Thyroid gland (tissue), 4 donors: ENCODE data around the gene SST. TPM values are rescaled to one million over a fixed set of nuclear protein-coding genes. Genes with fewer than 3 reads are reported as not detected.

Experiments
- DNase-seq, 2 donors: peaks; one replicate each; pipeline ENCODE4 v3.0.0-alpha.2; 2019
- H3K27ac ChIP-seq, 3 donors: fragments of 200-600 bp; sonication (generic); 1 replicate in 2 of 3; 2 replicates in 1 of 3; pipeline ENCODE4 v1.5.1; 2016 to 2019; ENCODE audit warnings: mild to moderate bottlenecking in 1 of 3, moderate library complexity in 1 of 3
- H3K27me3 ChIP-seq: fragments of 200-600 bp; sonication (generic); one replicate; pipeline ENCODE4 v1.5.1; 2019
- H3K36me3 ChIP-seq, 2 donors: fragments of 200-600 bp; sonication (generic); one replicate each; pipeline ENCODE4 v1.5.1; 2016 to 2019
- H3K4me1 ChIP-seq, 2 donors: fragments of 200-600 bp; sonication (generic); one replicate each; pipeline ENCODE4 v1.5.1; 2017 to 2019
- H3K4me3 ChIP-seq, 3 donors: fragments of 200-600 bp; sonication (generic); replicated peaks in 1 of 3; 1 replicate in 2 of 3; 2 replicates in 1 of 3; pipeline ENCODE4 v1.5.1; 2016; ENCODE audit warnings: mild to moderate bottlenecking in 1 of 3
- H3K9me3 ChIP-seq: fragments of 200-600 bp; sonication (generic); one replicate; pipeline ENCODE4 v1.5.1; 2017
- POLR2A ChIP-seq, 2 donors: fragments of 450-650 bp; IDR thresholded peaks; one replicate each; pipeline ENCODE4 v1.6.1; 2017; ENCODE audit warnings: antibody characterized with exemption in 2 of 2, mild to moderate bottlenecking in 2 of 2, moderate library complexity in 1 of 2
- WGBS, 2 donors: methylation state at CpG; one replicate each; pipeline ENCODE4 v1.1.5; 2017; 5-methylcytosine and 5-hydroxymethylcytosine counted together
- intact Hi-C: fragments of 100-400 bp; cut with DNase I; formaldehyde crosslinking; loops from one replicate; pipeline ENCODE4 v1.15.1; 2023
- total RNA-seq, 4 donors: library from RNA; depleted of rRNA; stranded (reverse); fragments of >200 nt; gene quantifications; one replicate each; pipeline ENCODE4 v1.2.3, GENCODE V29; 2016
- TF ChIP-seq, protein P1 (sequence below), 6 experiments: fragments of 200-600 bp in 3 of 6; fragments of 450-650 bp in 3 of 6; sonication (generic) in 3 of 6; IDR thresholded peaks; one replicate each; pipeline ENCODE4 v1.5.1; 2016 to 2019; ENCODE audit warnings: antibody characterized with exemption in 6 of 6, mild to moderate bottlenecking in 2 of 6, inconsistent platforms in 1 of 6, moderate library complexity in 1 of 6

SST gene
- total RNA-seq, 4 donors from 2014 or later = 1.5 TPM; not detected in 3

DNA sequence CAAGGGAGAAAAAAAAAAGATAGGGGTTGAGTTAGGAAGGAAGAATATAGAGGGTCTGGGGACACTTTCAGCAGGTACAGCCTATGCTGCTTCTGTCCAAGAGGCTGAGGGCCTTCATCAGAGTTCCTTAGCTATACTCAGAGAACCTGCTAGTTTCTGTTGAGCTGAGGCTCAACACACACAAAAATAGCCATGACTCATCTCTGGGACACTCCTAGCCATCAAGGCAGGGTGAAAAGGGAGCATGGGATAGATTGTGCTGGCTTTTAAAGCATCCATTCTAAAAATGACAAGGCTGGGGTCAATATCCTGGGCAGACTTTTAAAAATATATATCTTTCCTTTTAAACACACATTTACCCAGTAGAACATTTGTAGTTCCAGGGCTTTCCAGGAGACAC lies 35.0 kb upstream of the SST start:
- Histone ChIP-seq H3K4me3 (no peak overlapping the region), H3K9me3 (no peaks in the 10 kb centered on the region), H3K4me1 (no peaks in the 10 kb centered on the region), H3K27me3 (no peaks in the 10 kb centered on the region), H3K27ac (no peak overlapping the region), H3K36me3 (no peaks in the 10 kb centered on the region)
- no peak for DNase-seq
- intact Hi-C loops = no loop called here
- TF ChIP-seq, protein P1, sequence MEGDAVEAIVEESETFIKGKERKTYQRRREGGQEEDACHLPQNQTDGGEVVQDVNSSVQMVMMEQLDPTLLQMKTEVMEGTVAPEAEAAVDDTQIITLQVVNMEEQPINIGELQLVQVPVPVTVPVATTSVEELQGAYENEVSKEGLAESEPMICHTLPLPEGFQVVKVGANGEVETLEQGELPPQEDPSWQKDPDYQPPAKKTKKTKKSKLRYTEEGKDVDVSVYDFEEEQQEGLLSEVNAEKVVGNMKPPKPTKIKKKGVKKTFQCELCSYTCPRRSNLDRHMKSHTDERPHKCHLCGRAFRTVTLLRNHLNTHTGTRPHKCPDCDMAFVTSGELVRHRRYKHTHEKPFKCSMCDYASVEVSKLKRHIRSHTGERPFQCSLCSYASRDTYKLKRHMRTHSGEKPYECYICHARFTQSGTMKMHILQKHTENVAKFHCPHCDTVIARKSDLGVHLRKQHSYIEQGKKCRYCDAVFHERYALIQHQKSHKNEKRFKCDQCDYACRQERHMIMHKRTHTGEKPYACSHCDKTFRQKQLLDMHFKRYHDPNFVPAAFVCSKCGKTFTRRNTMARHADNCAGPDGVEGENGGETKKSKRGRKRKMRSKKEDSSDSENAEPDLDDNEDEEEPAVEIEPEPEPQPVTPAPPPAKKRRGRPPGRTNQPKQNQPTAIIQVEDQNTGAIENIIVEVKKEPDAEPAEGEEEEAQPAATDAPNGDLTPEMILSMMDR (IDR thresholded peaks at IDR 0.05) = no peak
- no peak for TF ChIP-seq POLR2A (IDR thresholded peaks at IDR 0.05)

GRCh38 chr3:187702507-187703033 lies 32.4 kb upstream of the SST start, which contains the start of gene RTP2:
Gene RTP2, minus strand, starts transcription at chr3:187702557. Its CDS starts 429 bp downstream, at chr3:187702128.
- intact Hi-C loops = no loop called here
- Histone ChIP-seq H3K4me3 (no peak within 1 kb of the TSS), H3K27ac (no peak within 1 kb of the TSS), H3K9me3 (no peaks in the 10 kb centered on the region), H3K27me3 (no peaks in the 10 kb centered on the region), H3K4me1 (no peaks in the 10 kb centered on the region), H3K36me3 (no peaks in the 10 kb centered on the region)
- no peak for TF ChIP-seq POLR2A (IDR thresholded peaks at IDR 0.05)
- TF ChIP-seq, protein P1 (IDR thresholded peaks at IDR 0.05) = no peak
- DNase-seq = no peak
- 56 to 58% methylated on average over 4 of the region's 4 CpGs for WGBS, 2 donors

- Histone ChIP-seq H3K36me3 (no peaks in the 10 kb centered on the region), H3K4me1 (no peaks in the 10 kb centered on the region), H3K27ac (no peak overlapping the region), H3K9me3 (no peaks in the 10 kb centered on the region), H3K4me3 (no peak overlapping the region), H3K27me3 (no peaks in the 10 kb centered on the region)
- 100% methylated on average over 1 to 2 of the region's 2 CpGs for WGBS, 2 donors
- no peak for TF ChIP-seq POLR2A (IDR thresholded peaks at IDR 0.05)
- TF ChIP-seq, protein P1 (IDR thresholded peaks at IDR 0.05) = no peak
- intact Hi-C loops = no loop called here
- no peak for DNase-seq
Measured at GRCh38 chr3:187700249-187700648, 30.1 kb upstream of the SST start.

- Histone ChIP-seq H3K4me1 (no peaks in the 10 kb centered on the region), H3K9me3 (no peaks in the 10 kb centered on the region), H3K36me3 (no peaks in the 10 kb centered on the region), H3K27me3 (no peaks in the 10 kb centered on the region), H3K27ac (no peak overlapping the region), H3K4me3 (no peak overlapping the region)
- 86 to 90% methylated on average over 31 to 37 of the region's 42 CpGs for WGBS, 2 donors
- DNase-seq = no peak
- intact Hi-C loops = no loop called here
- TF ChIP-seq POLR2A (IDR thresholded peaks at IDR 0.05) = no peak
- TF ChIP-seq, protein P1 (IDR thresholded peaks at IDR 0.05) = no peak
Measured at GRCh38 chr3:187698499-187699399, 28.6 kb upstream of the SST start.

- H3K4me1 ChIP-seq = no peaks in the 10 kb centered on the region
- no peak overlapping the region for H3K27ac ChIP-seq
- no peak overlapping the region for H3K4me3 ChIP-seq
- TF ChIP-seq, protein P1 (IDR thresholded peaks at IDR 0.05) = no peak
- TF ChIP-seq POLR2A (IDR thresholded peaks at IDR 0.05) = no peak
- intact Hi-C loops = no loop called here
- DNase-seq = no peak
- 44 to 45% methylated on average over 4 of the region's 4 CpGs for WGBS, 2 donors
- H3K36me3 ChIP-seq = no peaks in the 10 kb centered on the region
- no peaks in the 10 kb centered on the region for H3K9me3 ChIP-seq
- H3K27me3 ChIP-seq = no peaks in the 10 kb centered on the region
Measured at GRCh38 chr3:187696021-187696420, 25.8 kb upstream of the SST start.
